Ishikawa (cell line): ENCODE measurements around the gene SMYD3.

ENCODE experiments used
- CEBPB ChIP-seq: IDR thresholded peaks from 2 replicates; pipeline ENCODE4 v1.6.1; 2012
- CREB1 ChIP-seq: IDR thresholded peaks from 2 replicates; pipeline ENCODE4 v1.6.1; 2012; ENCODE audit warnings: low read depth
- EGR1 ChIP-seq: IDR thresholded peaks from 2 replicates; pipeline ENCODE4 v1.6.1; 2012
- EP300 ChIP-seq: IDR thresholded peaks from 2 replicates; pipeline ENCODE4 v1.6.1; 2012; ENCODE audit warnings: borderline replicate concordance
- FOXM1 ChIP-seq: IDR thresholded peaks from 2 replicates; pipeline ENCODE4 v1.6.1; 2012; ENCODE audit warnings: low read depth, borderline replicate concordance
- MAX ChIP-seq: IDR thresholded peaks from 2 replicates; pipeline ENCODE4 v1.6.1; 2012
- RAD21 ChIP-seq: IDR thresholded peaks from 2 replicates; pipeline ENCODE4 v1.6.1; 2012; ENCODE audit warnings: low read depth
- REST ChIP-seq: IDR thresholded peaks from 2 replicates; pipeline ENCODE4 v1.6.1; 2012; ENCODE audit warnings: low read depth, mild to moderate bottlenecking
- TAF1 ChIP-seq: IDR thresholded peaks from 2 replicates; pipeline ENCODE4 v1.6.1; 2012; ENCODE audit warnings: low read depth, mild to moderate bottlenecking
- TCF12 ChIP-seq: IDR thresholded peaks from 2 replicates; pipeline ENCODE4 v1.6.1; 2012; ENCODE audit warnings: low read depth
- TEAD4 ChIP-seq: IDR thresholded peaks from 2 replicates; pipeline ENCODE4 v1.6.1; 2012
- USF1 ChIP-seq: IDR thresholded peaks from 2 replicates; pipeline ENCODE4 v1.6.1; 2012
- YY1 ChIP-seq: IDR thresholded peaks from 2 replicates; pipeline ENCODE4 v1.6.1; 2012; ENCODE audit warnings: low read depth
- ZBTB7A ChIP-seq: IDR thresholded peaks from 2 replicates; pipeline ENCODE4 v1.6.1; 2012; ENCODE audit warnings: low read depth

GRCh38 chr1:246193537-246193936 is 313.5 kb downstream of the SMYD3 start:
- TF ChIP-seq TAF1, result no peak
- TF ChIP-seq RAD21, result no peak
- TF ChIP-seq REST, result no peak
- no peak for TF ChIP-seq ZBTB7A
- no peak for TF ChIP-seq TEAD4
- TF ChIP-seq EP300, result no peak
- TF ChIP-seq MAX, result no peak
- no peak for TF ChIP-seq YY1
- no peak for TF ChIP-seq FOXM1
- TF ChIP-seq USF1, result no peak
- no peak for TF ChIP-seq EGR1
- TF ChIP-seq CREB1, result no peak
- no peak for TF ChIP-seq CEBPB
- TF ChIP-seq TCF12, result no peak
